WTC11 (cell line): Measurements from ENCODE around the gene PSD. TPM values are rescaled to one million over a fixed set of nuclear protein-coding genes. Genes with fewer than 3 reads are reported as not detected.

ENCODE experiments used
- ATF3 ChIP-seq: sonication (generic); formaldehyde crosslinking; conservative IDR thresholded peaks from 2 replicates; pipeline ENCODE4 v1.8.1; 2022; ENCODE audit warnings: mild to moderate bottlenecking, missing genetic modification reagents
- CTCF ChIP-seq: fragments of 200-600 bp; IDR thresholded peaks from 2 replicates; pipeline ENCODE4 v1.8.0; 2022; ENCODE audit warnings: antibody characterized with exemption
- FOXJ3 ChIP-seq: sonication (generic); formaldehyde crosslinking; IDR thresholded peaks from 2 replicates; pipeline ENCODE4 v1.9.0; 2021; ENCODE audit warnings: missing genetic modification reagents, mild to moderate bottlenecking, borderline replicate concordance
- GRHL2 ChIP-seq: fragments of 250-450 bp; sonication (Bioruptor Pico); IDR thresholded peaks from 2 replicates; pipeline ENCODE4 v1.8.0; 2022; ENCODE audit warnings: mild to moderate bottlenecking, moderate library complexity; ENCODE audit not compliant: insufficient replicate concordance, severe bottlenecking
- HMGXB4 ChIP-seq: sonication (generic); formaldehyde crosslinking; IDR thresholded peaks from 2 replicates; pipeline ENCODE4 v1.8.1; 2023; ENCODE audit warnings: mild to moderate bottlenecking, moderate library complexity, missing genetic modification reagents
- IRF2 ChIP-seq: sonication (generic); formaldehyde crosslinking; IDR thresholded peaks from 2 replicates; pipeline ENCODE4 v1.8.0; 2022; ENCODE audit warnings: low read depth, missing genetic modification reagents, borderline replicate concordance
- JAZF1 ChIP-seq: fragments of 250-450 bp; sonication (Bioruptor Pico); IDR thresholded peaks from 2 replicates; pipeline ENCODE4 v1.9.0; 2021; ENCODE audit warnings: moderate library complexity, mild to moderate bottlenecking, inconsistent platforms
- MYBL2 ChIP-seq: sonication (generic); formaldehyde crosslinking; IDR thresholded peaks from 2 replicates; pipeline ENCODE4 v1.8.1; 2023; ENCODE audit warnings: mild to moderate bottlenecking, moderate library complexity, missing genetic modification reagents
- NR1H2 ChIP-seq: sonication (generic); formaldehyde crosslinking; IDR thresholded peaks from 2 replicates; pipeline ENCODE4 v1.9.0; 2021; ENCODE audit warnings: mild to moderate bottlenecking, moderate library complexity, missing genetic modification reagents
- PRDM15 ChIP-seq: sonication (generic); formaldehyde crosslinking; IDR thresholded peaks from 2 replicates; pipeline ENCODE4 v1.8.0; 2022; ENCODE audit warnings: missing genetic modification reagents
- PRRX2 ChIP-seq: fragments of 250-450 bp; sonication (Bioruptor Pico); IDR thresholded peaks from 2 replicates; pipeline ENCODE4 v1.8.0; 2021; ENCODE audit warnings: mild to moderate bottlenecking
- SMAD4 ChIP-seq: sonication (generic); formaldehyde crosslinking; IDR thresholded peaks from 2 replicates; pipeline ENCODE4 v1.8.0; 2022; ENCODE audit warnings: mild to moderate bottlenecking, missing genetic modification reagents
- STAT6 ChIP-seq: sonication (generic); formaldehyde crosslinking; conservative IDR thresholded peaks from 2 replicates; pipeline ENCODE4 v1.8.1; 2023; ENCODE audit warnings: mild to moderate bottlenecking, low read depth, missing genetic modification reagents, moderate library complexity
- TP53 ChIP-seq: sonication (generic); formaldehyde crosslinking; IDR thresholded peaks from 2 replicates; pipeline ENCODE4 v1.8.1; 2023; ENCODE audit warnings: mild to moderate bottlenecking, missing genetic modification reagents
- USF2 ChIP-seq: sonication (generic); formaldehyde crosslinking; IDR thresholded peaks from 2 replicates; pipeline ENCODE4 v1.8.1; 2023; ENCODE audit warnings: mild to moderate bottlenecking, missing genetic modification reagents, moderate library complexity
- ZNF416 ChIP-seq: fragments of 250-450 bp; sonication (Bioruptor Pico); IDR thresholded peaks from 2 replicates; pipeline ENCODE4 v1.9.0; 2021; ENCODE audit warnings: mild to moderate bottlenecking, inconsistent platforms
- ZNF512 ChIP-seq: sonication (generic); formaldehyde crosslinking; IDR thresholded peaks from 2 replicates; pipeline ENCODE4 v1.8.1; 2022; ENCODE audit warnings: missing genetic modification reagents, borderline replicate concordance
- total RNA-seq: library from RNA; stranded (reverse); gene quantifications from 3 replicates; pipeline ENCODE4 v1.2.3, GENCODE V29; 2021
- TF ChIP-seq, protein P1 (sequence below): sonication (generic); formaldehyde crosslinking; IDR thresholded peaks from 2 replicates; pipeline ENCODE4 v1.8.0; 2022; ENCODE audit warnings: mild to moderate bottlenecking, missing genetic modification reagents
- TF ChIP-seq, protein P2 (sequence below): fragments of 250-450 bp; sonication (Bioruptor Pico); IDR thresholded peaks from 2 replicates; pipeline ENCODE4 v1.8.0; 2021; ENCODE audit warnings: mild to moderate bottlenecking
- TF ChIP-seq, protein P3 (sequence below): sonication (generic); formaldehyde crosslinking; IDR thresholded peaks from 2 replicates; pipeline ENCODE4 v1.8.0; 2023; ENCODE audit warnings: mild to moderate bottlenecking, missing genetic modification reagents

Gene PSD
- total RNA-seq, 1 experiment from 2014 or later, result 12.5 TPM

GRCh38 chr10:102432162-102432950 lies 13.8 kb upstream of the PSD start, which contains the start of gene CUEDC2 (continued):
- TF ChIP-seq, protein P1, sequence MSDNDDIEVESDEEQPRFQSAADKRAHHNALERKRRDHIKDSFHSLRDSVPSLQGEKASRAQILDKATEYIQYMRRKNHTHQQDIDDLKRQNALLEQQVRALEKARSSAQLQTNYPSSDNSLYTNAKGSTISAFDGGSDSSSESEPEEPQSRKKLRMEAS (CRISPR knock-in tag), result peak; percentile 84
- TF ChIP-seq HMGXB4, result peak; percentile 92; the same call in 1 of the 2 replicates
- no peak for TF ChIP-seq SMAD4 (CRISPR knock-in tag)
- no peak for TF ChIP-seq GRHL2 (CRISPR knock-in tag)
- TF ChIP-seq TP53 (CRISPR knock-in tag), result no peak
- TF ChIP-seq PRDM15 (CRISPR knock-in tag), result 0 out of 2 replicates have a peak, but pooled peaks have one; percentile 9
- no peak for TF ChIP-seq PRRX2 (CRISPR knock-in tag)
- TF ChIP-seq USF2, result no peak; the same call in 1 of the 2 replicates
- TF ChIP-seq ATF3, result no peak
- no peak for TF ChIP-seq NR1H2 (CRISPR knock-in tag)
- TF ChIP-seq CTCF, result no peak
- no peak for TF ChIP-seq IRF2 (CRISPR knock-in tag)
- TF ChIP-seq ZNF416 (CRISPR knock-in tag), result no peak
- TF ChIP-seq JAZF1 (CRISPR knock-in tag), result no peak
- no peak for TF ChIP-seq STAT6 (CRISPR knock-in tag)
- TF ChIP-seq FOXJ3 (CRISPR knock-in tag), result no peak
- TF ChIP-seq MYBL2 (CRISPR knock-in tag), result peak; percentile 50; the same call in 1 of the 2 replicates
- TF ChIP-seq, protein P2, sequence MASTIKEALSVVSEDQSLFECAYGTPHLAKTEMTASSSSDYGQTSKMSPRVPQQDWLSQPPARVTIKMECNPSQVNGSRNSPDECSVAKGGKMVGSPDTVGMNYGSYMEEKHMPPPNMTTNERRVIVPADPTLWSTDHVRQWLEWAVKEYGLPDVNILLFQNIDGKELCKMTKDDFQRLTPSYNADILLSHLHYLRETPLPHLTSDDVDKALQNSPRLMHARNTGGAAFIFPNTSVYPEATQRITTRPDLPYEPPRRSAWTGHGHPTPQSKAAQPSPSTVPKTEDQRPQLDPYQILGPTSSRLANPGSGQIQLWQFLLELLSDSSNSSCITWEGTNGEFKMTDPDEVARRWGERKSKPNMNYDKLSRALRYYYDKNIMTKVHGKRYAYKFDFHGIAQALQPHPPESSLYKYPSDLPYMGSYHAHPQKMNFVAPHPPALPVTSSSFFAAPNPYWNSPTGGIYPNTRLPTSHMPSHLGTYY (CRISPR knock-in tag), result no peak
- TF ChIP-seq ZNF512 (CRISPR knock-in tag), result 0 out of 2 replicates have a peak, but pooled peaks have one; percentile 27
- TF ChIP-seq, protein P3, sequence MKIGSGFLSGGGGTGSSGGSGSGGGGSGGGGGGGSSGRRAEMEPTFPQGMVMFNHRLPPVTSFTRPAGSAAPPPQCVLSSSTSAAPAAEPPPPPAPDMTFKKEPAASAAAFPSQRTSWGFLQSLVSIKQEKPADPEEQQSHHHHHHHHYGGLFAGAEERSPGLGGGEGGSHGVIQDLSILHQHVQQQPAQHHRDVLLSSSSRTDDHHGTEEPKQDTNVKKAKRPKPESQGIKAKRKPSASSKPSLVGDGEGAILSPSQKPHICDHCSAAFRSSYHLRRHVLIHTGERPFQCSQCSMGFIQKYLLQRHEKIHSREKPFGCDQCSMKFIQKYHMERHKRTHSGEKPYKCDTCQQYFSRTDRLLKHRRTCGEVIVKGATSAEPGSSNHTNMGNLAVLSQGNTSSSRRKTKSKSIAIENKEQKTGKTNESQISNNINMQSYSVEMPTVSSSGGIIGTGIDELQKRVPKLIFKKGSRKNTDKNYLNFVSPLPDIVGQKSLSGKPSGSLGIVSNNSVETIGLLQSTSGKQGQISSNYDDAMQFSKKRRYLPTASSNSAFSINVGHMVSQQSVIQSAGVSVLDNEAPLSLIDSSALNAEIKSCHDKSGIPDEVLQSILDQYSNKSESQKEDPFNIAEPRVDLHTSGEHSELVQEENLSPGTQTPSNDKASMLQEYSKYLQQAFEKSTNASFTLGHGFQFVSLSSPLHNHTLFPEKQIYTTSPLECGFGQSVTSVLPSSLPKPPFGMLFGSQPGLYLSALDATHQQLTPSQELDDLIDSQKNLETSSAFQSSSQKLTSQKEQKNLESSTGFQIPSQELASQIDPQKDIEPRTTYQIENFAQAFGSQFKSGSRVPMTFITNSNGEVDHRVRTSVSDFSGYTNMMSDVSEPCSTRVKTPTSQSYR, result no peak
